K562 (cell line): ENCODE results near the gene CRAT. TPM values are rescaled to one million over a fixed set of nuclear protein-coding genes. Genes with fewer than 3 reads are reported as not detected.

Experiments used
- CC2D1A ChIP-seq: fragments of 450-650 bp; IDR thresholded peaks from 2 replicates; pipeline ENCODE4 v1.6.1; 2017; ENCODE audit warnings: mild to moderate bottlenecking
- CTCF ChIP-seq, 3 experiments: IDR thresholded peaks in 2 of 3; conservative IDR thresholded peaks in 1 of 3; 2 replicates each; pipeline ENCODE4 v1.5.1; 2011 to 2012; ENCODE audit warnings: low read length in 3 of 3, mild to moderate bottlenecking in 3 of 3, control low read depth in 2 of 3, improper control_type of control experiment in 1 of 3, inconsistent platforms in 1 of 3, low read depth in 1 of 3, mixed read lengths in 1 of 3, moderate library complexity in 1 of 3; ENCODE audit not compliant: insufficient read depth in 2 of 3
- HBP1 ChIP-seq: fragments of 450-650 bp; formaldehyde crosslinking; IDR thresholded peaks from 2 replicates; pipeline ENCODE4 v1.4.0; 2022; ENCODE audit warnings: missing genetic modification characterization
- MGA ChIP-seq: fragments of 450-650 bp; IDR thresholded peaks from 2 replicates; pipeline ENCODE4 v1.6.1; 2016; ENCODE audit warnings: mild to moderate bottlenecking, moderate library complexity
- PATZ1 ChIP-seq: fragments of 250-450 bp; sonication (Bioruptor Pico); IDR thresholded peaks from 2 replicates; pipeline ENCODE4 v1.5.0; 2020; ENCODE audit warnings: mild to moderate bottlenecking, borderline replicate concordance
- TEAD2 ChIP-seq: fragments of 450-650 bp; IDR thresholded peaks from 2 replicates; pipeline ENCODE4 v1.6.1; 2016; ENCODE audit warnings: missing genetic modification characterization, control low read depth, missing compliant biosample characterization
- ZNF764 ChIP-seq: fragments of 250-450 bp; sonication (Bioruptor Pico); IDR thresholded peaks from 2 replicates; pipeline ENCODE4 v1.4.0; 2020; ENCODE audit warnings: low read depth, mild to moderate bottlenecking, moderate library complexity
- ZNF766 ChIP-seq: fragments of 200-800 bp; sonication (Bioruptor generic); conservative IDR thresholded peaks from 2 replicates; pipeline ENCODE4 v1.6.1; 2016; ENCODE audit warnings: missing genetic modification characterization, missing compliant biosample characterization
- polyA plus RNA-seq, 8 experiments: library from polyadenylated mRNA; depleted of rRNA in 4 of 8; stranded (reverse) in 5 of 8; unstranded in 3 of 8; fragments of >200 nt; fragmentation: Nextera tagmentation in 2 of 8; fragmentation: Illumina TruSeq in 1 of 8; extraction: Ambion mirVana in 2 of 8; extraction: Trizol in 1 of 8; gene quantifications; 2 replicates each; pipeline versions ENCODE4 v1.2.1 to v1.2.3, GENCODE V29; 2011 to 2014; ENCODE audit warnings: inconsistent platforms in 1 of 8, missing spikeins in 1 of 8
- total RNA-seq, 7 experiments: library from RNA; depleted of rRNA in 6 of 7; stranded (reverse); fragments of >200 nt in 6 of 7; fragmentation: Illumina TruSeq in 2 of 7; extraction: Trizol in 2 of 7; gene quantifications; 2 replicates each; pipeline versions ENCODE4 v1.2.1 to v1.2.3, GENCODE V29; 2011 to 2021; ENCODE audit warnings: low replicate concordance in 1 of 7

The CRAT gene
- total and polyA plus RNA-seq, 9 of the 15 experiments (the other 6 are each of a cell fraction or from before 2014, with no cell fraction given) = 0.20 to 13.8 (median 5.4) TPM

- TF ChIP-seq MGA (peak; percentile 84), ZNF766 (CRISPR knock-in tag) (0 out of 2 replicates have a peak, but pooled peaks have one; percentile 8), CTCF (IDR thresholded peaks at IDR 0.05 in 2 of 3, conservative IDR thresholded peaks at IDR 0.05 in 1 of 3; ENCODE audit: insufficient read depth in 2 of 3, low read depth in 1 of 3, low read length in 3 of 3) (peak; percentile 87 to 95 (median 94)), TEAD2 (tag) (no peak), HBP1 (CRISPR knock-in tag) (no peak), ZNF764 (CRISPR knock-in tag) (0 out of 2 replicates have a peak, but pooled peaks have one; percentile 21), PATZ1 (CRISPR knock-in tag) (0 out of 2 replicates have a peak, but pooled peaks have one; percentile 44), CC2D1A (peak; percentile 67)
Observed at GRCh38 chr9:129139233-129139992, 28.8 kb upstream of the CRAT start (continued).
